GM18909 (cell line): Measurements from ENCODE around the gene CHIT1.

Experiments
- ATAC-seq: cut with Tn5 transposase; IDR thresholded peaks from one replicate; pipeline ENCODE4 v1.9.1; 2021; ENCODE audit warnings: mild to moderate bottlenecking; ENCODE audit not compliant: unreplicated experiment, poor library complexity

CHIT1 gene

DNA sequence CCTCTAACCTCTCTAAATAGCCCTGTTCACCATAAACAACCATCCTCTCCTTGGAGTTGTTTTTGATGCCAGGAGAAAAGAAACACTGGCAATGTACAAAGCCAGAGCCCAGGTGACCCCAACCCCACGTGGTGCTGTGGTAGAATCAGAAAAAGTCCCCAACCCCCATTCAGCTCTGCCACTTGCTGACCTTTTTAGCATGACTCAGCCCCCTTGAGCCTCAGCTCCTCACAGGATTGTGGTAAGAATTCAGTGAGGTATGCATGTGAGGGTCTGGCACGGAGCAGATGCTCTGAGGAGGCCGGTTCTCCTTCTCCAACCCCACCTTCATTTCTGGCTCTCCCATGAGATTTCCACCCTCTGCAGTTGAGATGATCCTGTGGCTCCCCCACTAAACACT is 31.8 kb downstream of the CHIT1 start:
- no peak for ATAC-seq

DNA sequence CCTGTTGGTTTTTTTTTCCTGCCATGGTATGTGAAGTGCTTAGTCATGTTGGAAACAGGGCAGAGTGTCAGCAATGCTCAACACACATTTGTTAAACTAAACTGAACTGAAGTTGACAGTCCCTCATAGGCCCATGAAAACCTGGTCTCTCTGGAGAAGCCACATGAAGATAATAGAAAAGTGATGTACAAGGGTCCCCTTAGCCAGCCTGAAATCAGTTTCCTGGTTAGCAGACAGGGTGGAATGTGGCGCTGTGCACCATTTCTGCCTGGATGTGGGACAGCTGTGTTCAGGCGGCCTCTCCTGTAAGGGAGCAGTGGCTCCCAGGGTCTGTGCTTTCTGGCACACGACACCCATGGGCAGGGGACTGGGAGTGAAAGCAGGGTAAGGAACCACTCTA is 33.1 kb downstream of the CHIT1 start:
- ATAC-seq, result no peak

DNA sequence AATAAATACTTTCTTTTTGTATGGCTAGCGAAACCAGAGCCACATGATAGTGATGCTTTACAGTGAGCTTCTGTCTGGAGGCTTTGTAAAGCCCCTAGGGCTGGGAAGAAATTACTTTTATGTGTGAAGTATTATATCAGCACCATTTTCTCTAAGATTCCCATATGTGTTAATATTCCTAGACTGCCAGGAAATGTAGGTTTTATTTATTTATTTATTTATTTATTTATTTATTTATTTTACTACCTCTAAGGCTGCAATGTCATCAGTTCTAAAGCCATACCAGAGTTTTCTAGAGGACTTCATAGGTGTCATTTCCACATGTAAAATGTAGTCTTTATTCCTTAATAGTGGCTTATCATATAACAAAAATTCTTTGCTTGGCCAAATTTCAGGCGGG is 38.5 kb downstream of the CHIT1 start:
- ATAC-seq, result no peak

DNA sequence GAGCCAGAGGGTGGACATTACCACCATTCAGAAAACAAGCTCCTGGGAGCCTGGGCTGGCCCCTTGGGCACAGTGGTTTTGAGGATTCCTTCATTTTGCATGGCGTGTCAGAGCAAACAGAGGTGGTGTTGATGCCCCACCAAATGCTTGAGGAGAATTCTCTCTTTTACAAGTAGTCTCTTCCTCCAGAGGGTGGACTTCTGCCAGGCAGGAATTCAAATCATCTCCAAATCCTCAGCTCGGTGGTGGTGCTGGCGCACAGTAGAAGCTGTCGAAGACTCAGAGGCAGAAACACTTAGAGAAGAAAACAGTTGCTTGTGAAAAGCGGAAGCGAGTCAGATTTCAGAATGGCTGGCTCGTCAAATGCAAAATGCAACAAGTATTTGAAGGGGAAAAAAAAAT is 39.5 kb downstream of the CHIT1 start:
- no peak for ATAC-seq

DNA sequence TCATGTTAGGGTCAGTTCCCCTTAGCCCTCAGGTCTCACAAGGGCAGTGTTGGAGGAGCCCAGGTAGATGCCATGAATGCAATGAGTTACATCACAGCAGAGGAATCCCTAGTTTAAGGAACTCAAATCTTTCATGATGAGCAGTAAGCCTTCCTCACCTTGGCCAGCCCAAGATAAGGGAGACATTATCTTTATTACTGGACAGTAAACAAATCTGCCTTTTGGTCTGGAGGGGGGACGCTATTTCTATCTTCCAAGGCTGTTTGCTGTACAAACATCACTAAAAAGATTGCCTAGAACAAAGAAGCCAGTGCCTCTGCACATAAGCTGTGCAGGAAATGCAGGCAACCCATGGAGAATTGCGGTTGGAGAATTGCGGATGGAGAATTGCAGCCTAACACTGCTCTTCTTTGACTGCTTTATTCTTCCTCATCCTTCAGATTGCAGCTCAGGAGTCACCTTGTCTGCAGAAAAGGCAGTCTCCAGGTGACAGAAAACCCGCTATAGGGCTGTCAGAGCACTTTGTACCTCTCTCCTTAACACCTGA is 40.7 kb downstream of the CHIT1 start:
- no peak for ATAC-seq

DNA sequence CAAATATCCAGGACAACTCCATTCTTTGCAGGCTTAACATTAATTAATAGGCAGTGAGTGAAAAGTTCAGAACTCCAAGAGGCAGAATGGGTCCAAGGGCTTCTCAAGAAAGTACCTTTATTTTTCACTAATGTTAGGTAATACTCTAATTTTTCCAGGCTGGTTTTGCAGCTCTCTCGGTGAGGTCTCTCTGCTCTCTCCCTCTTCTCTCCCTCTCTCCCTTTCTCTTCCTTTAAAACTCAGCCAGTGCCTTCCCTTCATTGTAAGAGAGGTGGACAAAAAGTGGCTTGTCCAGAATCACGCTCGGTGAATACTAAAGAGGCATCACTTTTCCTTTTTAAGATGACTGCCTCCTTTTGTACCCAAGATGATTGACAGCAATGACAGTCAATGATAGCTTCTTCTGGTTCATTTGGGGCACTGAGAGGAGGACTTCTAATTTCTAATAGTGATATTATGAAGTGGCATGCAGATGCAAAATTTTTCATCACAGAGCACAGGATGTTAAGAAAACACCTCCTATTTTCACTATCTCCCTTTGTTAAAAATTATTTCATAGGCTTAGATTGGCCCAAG is 41.7 kb downstream of the CHIT1 start:
- no peak for ATAC-seq

DNA sequence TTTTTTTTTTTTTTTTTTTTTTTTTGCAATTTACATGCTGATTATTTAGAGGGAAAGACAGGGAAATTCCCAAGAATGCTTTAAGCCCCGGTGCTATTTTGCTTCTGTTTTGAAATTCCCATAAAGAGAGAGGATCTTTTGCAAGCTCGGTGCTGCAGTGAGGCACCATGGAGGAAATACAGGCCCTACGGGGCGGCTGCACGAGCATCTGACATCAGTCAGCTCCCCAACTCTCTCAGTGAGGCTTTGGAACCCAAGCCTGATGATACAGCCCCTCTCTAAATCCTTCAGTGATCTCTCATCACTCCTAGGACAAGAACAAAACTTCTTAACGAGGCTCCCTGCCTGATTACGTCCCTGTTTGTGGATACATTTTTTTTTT is 42.2 kb downstream of the CHIT1 start:
- ATAC-seq, result no peak

DNA sequence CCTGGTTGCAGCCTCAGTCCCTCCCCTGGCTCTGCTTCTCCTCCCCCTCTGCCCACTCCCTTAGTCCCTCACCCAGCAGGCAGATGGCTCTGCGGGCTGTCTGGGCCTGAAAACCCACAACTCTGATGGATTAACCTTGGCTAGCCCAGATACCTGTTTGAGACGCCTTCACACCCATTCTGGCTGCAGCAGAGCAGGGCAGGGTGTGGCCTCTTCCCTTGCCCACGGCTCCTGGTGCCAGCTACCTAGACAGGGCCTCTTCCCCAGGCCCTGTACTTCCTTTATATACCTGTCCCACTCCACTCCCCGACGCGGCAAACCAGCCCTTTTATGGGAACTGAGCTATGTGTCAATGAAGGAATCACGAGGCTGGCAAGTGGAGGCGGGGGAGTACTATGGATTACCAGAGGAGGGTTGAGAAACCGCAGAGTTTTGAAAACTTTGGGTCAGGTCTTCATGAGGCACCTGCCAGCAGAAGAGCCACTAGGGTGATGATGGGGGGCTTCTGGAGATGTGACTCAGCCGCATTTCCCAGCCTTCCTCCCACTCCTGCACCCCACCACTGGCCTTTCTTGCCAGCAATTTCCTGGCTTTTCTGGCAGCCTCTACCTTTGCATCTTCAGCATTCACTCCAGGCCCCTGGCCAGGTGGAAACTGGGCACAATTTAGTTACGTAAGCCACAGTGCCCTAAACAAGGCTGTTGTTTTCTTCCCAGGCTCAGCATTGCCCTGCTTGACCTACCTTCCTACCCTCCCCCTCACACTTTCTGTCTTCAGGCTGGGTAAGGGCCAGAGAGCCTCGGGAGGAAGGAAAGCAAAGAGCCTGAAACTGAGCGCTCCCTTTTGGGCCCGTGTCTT is 42.8 kb downstream of the CHIT1 start, which contains the start of gene CHI3L1:
Gene CHI3L1 (minus strand): TSS at position 259 of the 858 bp plus-strand sequence. CDS start 81 bp downstream, at position 178.
- no peak for ATAC-seq

DNA sequence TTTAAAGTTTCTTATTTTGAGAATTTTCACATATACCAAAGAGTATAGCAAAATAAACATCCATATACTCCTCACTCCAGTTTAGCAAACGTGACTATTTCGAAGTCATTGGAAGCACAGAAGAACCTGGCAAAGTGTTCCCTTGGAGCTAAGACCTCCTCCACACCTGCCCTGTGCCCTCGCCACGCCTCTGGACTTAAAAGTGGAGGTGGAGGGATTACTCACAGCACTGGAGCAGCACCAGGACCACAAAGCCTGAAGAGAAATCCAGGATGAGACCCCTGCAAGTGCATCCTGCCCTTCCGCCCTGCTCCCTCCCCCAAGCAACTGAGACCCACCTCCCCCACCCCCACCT is 43.4 kb downstream of the CHIT1 start:
- ATAC-seq, result no peak

DNA sequence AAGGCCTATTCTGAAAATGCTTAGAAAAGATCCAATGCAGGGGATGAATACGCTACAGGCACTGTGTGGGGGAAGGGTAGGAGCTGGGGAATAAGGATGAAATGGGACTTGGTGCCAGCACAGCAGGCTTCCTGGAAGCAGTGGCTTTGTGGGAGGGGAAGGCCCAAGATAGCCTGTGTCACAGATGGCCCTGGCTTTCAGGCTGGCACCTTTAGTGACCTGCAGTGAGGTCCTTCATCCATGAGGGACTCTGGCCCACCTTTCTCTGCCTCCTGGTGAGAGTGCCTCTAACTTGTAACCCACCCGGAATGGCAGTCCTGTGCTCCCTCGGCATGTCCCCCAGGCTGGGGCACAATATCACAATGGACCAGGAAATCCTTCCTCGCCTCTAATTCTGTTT is 43.9 kb downstream of the CHIT1 start:
- ATAC-seq, result no peak

DNA sequence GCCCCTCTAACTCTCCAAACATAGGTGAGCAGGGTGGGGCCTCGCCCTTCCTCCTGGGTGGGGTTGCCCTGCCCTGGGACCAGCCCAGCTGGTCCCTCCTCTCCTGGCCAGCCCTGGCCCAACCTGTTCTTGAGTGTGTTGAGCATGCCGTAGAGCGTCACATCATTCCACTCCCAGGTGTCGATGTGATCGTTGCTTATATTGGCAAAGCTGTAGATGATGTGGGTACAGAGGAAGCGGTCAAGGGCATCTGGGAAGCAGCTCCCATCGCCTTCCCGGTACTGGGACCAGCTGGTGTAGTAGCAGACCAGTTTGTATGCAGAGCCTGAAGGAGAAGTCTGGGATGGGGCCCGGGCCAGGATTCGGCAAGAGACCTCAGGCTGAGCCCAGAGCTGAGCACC is 44.4 kb downstream of the CHIT1 start:
- ATAC-seq, result no peak

DNA sequence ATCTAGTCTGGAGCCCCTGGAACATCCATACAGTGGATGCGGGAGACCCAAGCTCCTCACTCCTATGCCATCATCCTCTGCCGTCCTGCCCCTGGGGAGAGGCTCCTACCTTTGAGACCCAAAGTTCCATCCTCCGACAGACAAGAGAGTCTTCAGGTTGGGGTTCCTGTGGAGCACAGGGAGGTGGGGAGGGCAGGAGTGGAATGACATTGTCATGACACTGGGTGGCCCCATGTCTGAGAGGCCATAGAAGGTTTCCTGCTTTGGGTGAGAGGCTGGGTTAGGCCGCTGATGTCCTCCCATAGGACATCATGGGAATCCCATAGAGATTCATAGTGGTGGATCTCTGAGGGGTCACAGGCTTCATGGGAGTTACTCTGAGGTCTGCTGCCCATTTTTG is 45.0 kb downstream of the CHIT1 start:
- ATAC-seq, result no peak

DNA sequence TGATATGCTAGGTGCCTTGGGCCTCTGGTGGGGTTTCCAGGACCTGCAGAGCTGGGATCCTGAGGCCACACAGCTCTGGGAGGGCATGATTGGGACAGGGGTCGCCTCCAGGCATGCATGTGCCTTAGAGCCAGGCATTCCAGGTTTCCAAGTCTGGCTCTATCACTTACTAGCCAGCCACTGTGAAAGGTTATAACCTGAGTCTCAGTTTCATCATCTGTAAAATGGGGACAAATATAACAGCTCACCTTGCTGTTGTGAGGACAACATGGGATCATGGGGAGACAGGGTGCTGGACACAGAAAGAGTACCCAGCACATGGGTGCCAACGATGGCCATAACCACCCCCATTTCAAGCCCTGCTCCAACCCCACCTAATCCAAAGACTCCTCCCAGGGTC is 45.6 kb downstream of the CHIT1 start:
- ATAC-seq, result no peak

DNA sequence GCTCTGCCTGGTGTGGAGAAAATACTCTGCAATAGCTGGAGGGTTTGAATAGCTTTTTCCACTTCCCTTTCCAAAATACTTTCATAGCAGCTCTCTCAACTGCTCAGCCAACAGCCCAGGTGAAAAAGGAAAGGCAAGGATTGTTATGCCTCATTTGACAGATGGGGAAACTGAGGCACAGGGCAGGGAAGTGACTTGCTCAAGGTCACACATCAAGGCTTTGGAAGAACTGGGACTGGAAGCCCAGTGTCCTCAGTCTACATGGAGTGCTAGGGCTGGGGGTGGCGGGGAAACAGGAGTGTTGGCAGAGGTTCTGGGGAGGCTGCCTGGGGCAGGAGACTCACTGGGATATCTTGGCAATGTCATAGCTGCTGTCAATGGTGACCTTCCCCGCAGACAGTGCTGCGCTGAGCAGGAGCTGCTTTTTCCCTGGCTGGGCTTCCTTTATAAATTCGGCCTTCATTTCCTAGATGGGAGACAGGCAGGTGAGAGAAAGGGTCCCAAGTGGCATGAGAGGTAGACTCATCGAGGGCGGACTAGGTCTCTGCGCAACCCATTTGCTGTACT is 47.0 kb downstream of the CHIT1 start:
- no peak for ATAC-seq

DNA sequence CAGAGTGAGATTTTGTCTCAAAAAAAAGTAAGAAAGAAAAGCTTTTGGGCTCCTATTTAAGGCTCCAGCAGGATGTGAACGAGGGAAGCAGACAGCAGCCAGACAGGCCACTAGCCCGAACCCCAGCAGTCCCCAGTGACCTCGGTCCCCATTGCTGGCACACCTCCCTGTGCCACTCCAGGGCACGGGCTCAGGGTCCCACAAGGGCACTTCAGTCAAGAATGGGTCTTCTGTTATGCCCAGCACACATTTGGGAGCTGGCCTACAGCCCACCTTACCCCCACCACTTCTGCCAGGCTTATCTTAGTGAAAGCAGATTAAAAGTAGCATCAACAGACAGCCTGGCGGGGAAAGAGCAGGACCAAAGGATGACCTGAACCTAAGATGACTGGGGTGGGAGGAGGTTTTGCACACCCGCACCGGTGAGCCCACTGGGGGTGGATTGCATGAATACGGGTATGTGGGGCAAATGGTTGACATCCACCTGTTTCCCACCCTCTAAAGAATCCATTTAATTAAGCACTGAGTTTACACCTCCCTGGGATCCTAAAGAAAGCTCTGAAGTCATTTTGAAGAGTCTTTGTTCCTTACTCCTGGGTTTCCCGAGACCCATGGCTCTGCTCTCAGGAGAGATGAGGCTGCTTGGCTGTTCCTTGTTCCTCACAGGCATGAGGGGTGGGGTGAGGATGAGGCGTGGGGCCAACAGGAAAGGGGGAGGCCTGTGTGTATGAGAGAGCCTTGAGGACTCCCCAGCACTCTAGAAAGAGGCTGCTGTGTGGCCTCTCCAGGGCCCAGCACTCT is 47.7 kb downstream of the CHIT1 start:
- no peak for ATAC-seq

DNA sequence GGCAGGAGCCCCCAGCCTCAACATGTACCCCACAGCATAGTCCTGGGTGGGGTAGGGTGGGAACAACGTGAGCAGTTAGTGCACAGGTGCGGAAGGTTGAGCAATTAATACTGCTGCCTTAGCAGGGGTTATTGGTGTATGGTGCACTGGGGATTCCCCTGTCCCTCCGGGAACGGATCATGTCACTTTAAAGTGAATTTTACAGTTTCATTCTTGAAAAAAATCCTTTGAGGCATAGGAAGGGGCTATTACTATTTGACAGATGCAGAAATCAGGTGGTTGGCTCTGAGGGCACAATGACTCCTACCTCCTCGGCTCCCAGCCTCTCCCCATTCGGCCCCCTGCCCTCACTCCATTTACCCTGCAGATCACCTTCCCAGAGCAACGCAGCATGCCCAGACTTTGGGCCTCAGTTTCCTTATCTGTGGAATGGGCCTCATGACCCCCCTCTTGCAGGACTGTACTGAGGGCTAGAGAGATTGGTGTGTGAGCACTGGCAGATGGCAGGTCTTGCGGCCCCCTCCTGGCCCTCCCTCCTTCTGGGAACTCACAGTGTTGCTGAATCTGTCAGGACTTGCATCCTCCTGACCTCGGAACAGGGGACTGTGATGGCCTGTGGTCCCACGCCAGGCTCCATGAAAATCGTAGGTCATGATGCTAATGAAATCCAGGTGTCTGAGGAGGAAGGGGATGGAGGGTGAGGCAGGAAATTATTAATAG is 48.7 kb downstream of the CHIT1 start:
- ATAC-seq, result no peak

DNA sequence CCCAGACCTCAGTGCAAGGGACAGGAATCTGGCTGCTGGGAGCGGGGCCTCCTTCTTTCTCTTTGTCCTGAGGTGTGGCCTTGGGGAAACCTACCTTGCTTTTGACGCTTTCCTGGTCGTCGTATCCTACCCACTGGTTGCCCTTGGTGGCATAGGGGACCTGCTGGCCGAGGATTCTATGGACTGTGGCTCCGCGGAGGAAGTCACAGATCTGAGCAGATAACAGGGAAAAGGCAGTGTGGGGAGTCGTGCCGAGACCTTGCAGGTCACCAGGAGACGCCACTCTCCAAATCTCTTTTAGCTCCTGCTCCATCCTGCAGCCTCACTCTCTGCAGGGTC is 49.8 kb downstream of the CHIT1 start:
- no peak for ATAC-seq

DNA sequence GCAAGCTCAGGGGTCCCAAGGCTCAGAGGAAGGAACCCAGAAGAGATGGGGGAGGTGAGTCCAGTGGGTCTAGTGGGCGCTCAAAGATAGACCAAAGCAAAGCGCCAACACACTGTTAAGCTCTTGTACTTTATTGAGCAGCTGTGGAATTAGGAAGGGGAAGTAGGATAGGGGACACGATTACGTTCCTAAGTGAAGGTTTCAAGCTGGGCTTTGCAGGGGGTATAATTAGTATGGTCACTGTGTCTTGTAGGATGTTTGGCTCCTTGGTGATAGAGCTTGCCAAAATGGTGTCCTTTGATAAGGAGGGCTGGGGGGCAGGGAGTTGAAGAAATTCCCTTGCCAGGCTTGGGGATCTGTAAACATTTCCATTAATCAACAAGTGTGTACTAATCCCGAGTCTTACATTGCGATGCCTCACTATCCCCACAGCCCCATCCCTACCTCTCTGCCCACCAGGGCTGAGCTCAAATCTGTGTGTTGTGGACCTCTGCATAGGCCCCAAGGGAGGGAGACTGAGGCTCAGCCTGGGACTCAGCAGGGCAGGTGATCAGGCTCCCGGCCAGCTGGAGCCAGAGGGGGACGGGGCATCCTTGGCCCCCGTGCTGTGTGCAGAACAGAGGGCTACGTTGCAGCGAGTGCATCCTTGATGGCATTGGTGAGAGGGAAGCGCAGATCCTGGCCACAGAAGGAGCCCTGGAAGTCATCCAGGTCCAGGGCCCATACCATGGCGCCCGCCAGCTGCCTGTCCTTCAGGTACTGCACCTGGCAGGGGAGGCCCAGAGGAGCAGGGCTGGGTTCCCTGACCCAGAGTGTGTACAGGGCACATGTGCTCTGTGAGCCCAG is 50.4 kb downstream of the CHIT1 start:
- no peak for ATAC-seq

DNA sequence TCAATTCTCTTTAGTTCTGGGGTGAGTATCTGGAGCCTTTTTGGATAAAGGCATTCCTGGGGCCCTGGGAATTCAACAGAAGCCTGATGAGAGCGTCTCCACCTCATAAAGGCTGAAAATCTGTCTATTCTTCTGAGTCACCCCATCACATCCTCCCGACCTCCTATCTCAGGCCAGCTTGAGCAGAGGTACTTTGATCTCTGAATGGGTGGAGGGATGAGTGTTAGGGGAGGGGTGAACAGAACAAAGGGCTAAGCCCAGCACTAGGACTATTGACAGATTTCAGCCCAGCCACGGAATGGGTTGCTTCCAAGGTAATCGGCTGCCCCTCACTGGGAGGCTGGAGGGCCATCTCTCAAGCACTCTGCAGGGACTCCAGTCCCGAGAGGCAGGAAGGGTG is 51.4 kb downstream of the CHIT1 start:
- no peak for ATAC-seq
